ENCODE measurements around the gene PLEKHA7. TPM values are rescaled to one million over a fixed set of nuclear protein-coding genes. Genes with fewer than 3 reads are reported as not detected.

Gene PLEKHA7
- total and polyA plus RNA-seq, 2 of the 4 experiments (the other 2 are of a cell fraction), result 0.12 TPM; not detected in 1

DNA sequence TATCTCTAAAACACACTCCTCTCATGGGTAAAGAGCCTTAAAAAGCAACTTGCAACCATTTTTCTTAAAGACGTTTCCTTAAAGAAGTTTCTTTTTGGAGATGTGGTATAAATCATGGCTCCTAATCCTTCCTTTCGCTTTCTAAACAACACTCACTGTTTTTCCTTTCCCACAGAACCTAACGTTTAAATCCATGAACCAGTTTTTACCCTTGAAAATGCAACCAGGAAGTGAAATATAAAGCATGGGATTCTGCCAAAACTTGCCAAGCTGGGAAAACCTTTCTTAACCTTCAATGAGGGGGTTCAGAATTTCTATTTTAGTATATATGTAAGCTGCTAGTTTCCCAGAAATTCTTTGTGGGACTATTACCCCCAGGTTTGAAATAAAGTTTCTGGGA, 8.6 kb downstream of the PLEKHA7 start:
- H3K27ac ChIP-seq (ENCODE audit: insufficient read depth, low read length), result no peak overlapping the region
- no TSS peak for BruUV-seq (replicated peaks)
- no peaks in the 10 kb centered on the region for H4K20me1 ChIP-seq (ENCODE audit: insufficient read depth, low read length)
- no peak overlapping the region for H2BK20ac ChIP-seq (ENCODE audit: low read depth, low read length)
- peaks cover 5% of the 10 kb centered on the region for H3K27me3 ChIP-seq (ENCODE audit: control insufficient read depth, insufficient read depth, low read length)
- no CpG with 5 or more reads among the region's 3 CpGs for WGBS, 2 experiments (ENCODE audit: extremely low coverage in 2 of 2, insufficient read length in 1 of 2)
- ChIA-PET CTCF (no interaction called here), POLR2A (ENCODE audit: unreplicated experiment) (no interaction called here)
- H4K8ac ChIP-seq (ENCODE audit: low read depth in 2 of 2, low read length in 2 of 2), result no peak overlapping the region
- H2AK9ac ChIP-seq (replicated peaks; ENCODE audit: low read depth, low read length, poor library complexity), result no peak overlapping the region
- no peaks in the 10 kb centered on the region for H3K9me3 ChIP-seq (ENCODE audit: control insufficient read depth, insufficient read depth, low read length)
- no peak overlapping the region for H3K56ac ChIP-seq (ENCODE audit: extremely low read depth, insufficient read depth, low read length)
- H2BK15ac ChIP-seq (ENCODE audit: low read depth, low read length), result no peak overlapping the region
- TF ChIP-seq RAD21 (IDR thresholded peaks at IDR 0.05; ENCODE audit: low read length), result no peak
- TF ChIP-seq BHLHE40 (IDR thresholded peaks at IDR 0.05; ENCODE audit: low read depth, low read length), result no peak
- TF ChIP-seq POLR2A (IDR thresholded peaks at IDR 0.05; ENCODE audit: low read depth, low read length), result no peak
- TF ChIP-seq NFE2L2 (IDR thresholded peaks at IDR 0.05; ENCODE audit: low read depth, low read length), result no peak
- TF ChIP-seq, protein P1, sequence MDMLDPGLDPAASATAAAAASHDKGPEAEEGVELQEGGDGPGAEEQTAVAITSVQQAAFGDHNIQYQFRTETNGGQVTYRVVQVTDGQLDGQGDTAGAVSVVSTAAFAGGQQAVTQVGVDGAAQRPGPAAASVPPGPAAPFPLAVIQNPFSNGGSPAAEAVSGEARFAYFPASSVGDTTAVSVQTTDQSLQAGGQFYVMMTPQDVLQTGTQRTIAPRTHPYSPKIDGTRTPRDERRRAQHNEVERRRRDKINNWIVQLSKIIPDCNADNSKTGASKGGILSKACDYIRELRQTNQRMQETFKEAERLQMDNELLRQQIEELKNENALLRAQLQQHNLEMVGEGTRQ (IDR thresholded peaks at IDR 0.05; ENCODE audit: low read depth, low read length), result no peak
- TF ChIP-seq, protein P2, sequence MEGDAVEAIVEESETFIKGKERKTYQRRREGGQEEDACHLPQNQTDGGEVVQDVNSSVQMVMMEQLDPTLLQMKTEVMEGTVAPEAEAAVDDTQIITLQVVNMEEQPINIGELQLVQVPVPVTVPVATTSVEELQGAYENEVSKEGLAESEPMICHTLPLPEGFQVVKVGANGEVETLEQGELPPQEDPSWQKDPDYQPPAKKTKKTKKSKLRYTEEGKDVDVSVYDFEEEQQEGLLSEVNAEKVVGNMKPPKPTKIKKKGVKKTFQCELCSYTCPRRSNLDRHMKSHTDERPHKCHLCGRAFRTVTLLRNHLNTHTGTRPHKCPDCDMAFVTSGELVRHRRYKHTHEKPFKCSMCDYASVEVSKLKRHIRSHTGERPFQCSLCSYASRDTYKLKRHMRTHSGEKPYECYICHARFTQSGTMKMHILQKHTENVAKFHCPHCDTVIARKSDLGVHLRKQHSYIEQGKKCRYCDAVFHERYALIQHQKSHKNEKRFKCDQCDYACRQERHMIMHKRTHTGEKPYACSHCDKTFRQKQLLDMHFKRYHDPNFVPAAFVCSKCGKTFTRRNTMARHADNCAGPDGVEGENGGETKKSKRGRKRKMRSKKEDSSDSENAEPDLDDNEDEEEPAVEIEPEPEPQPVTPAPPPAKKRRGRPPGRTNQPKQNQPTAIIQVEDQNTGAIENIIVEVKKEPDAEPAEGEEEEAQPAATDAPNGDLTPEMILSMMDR (conservative IDR thresholded peaks at IDR 0.05; ENCODE audit: low read depth, low read length), result no peak
- TF ChIP-seq RCOR1 (IDR thresholded peaks at IDR 0.05; ENCODE audit: insufficient replicate concordance, low read length), result no peak
- no peak for TF ChIP-seq SMC3 (IDR thresholded peaks at IDR 0.05; ENCODE audit: low read depth, low read length)
- TF ChIP-seq, protein P3, sequence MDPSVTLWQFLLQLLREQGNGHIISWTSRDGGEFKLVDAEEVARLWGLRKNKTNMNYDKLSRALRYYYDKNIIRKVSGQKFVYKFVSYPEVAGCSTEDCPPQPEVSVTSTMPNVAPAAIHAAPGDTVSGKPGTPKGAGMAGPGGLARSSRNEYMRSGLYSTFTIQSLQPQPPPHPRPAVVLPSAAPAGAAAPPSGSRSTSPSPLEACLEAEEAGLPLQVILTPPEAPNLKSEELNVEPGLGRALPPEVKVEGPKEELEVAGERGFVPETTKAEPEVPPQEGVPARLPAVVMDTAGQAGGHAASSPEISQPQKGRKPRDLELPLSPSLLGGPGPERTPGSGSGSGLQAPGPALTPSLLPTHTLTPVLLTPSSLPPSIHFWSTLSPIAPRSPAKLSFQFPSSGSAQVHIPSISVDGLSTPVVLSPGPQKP (IDR thresholded peaks at IDR 0.05; ENCODE audit: borderline replicate concordance, low read depth, low read length), result no peak
- TF ChIP-seq RFX5 (IDR thresholded peaks at IDR 0.05; ENCODE audit: low read depth, low read length), result no peak
- no peak for TF ChIP-seq MXI1 (IDR thresholded peaks at IDR 0.05; ENCODE audit: borderline replicate concordance, low read depth, low read length)
- TF ChIP-seq CEBPB (IDR thresholded peaks at IDR 0.05; ENCODE audit: low read depth, low read length), result no peak
- TF ChIP-seq FOS (IDR thresholded peaks at IDR 0.05; ENCODE audit: low read depth, low read length), result no peak
- no peak for TF ChIP-seq CHD1 (IDR thresholded peaks at IDR 0.05; ENCODE audit: low read depth, low read length)
- TF ChIP-seq MAFK (IDR thresholded peaks at IDR 0.05; ENCODE audit: low read depth, low read length), result no peak
- no peak overlapping the region for H2BK5ac ChIP-seq (ENCODE audit: low read depth, low read length, poor library complexity, severe bottlenecking)
- ATAC-seq (ENCODE audit: low read depth), result no peak
- dilution Hi-C loops (cut with HindIII; ENCODE audit: low sequenced_read_pairs, unreplicated experiment) (no loop called here), in situ Hi-C loops (cut with MboI; ENCODE audit: low sequenced_read_pairs) (no loop called here), intact Hi-C loops (cut with micrococcal nuclease) (no loop called here)
- no peak overlapping the region for H2BK120ac ChIP-seq (ENCODE audit: low read depth, low read length)
- no peak for DNase-seq
- 0 out of 2 replicates have a peak, but pooled peaks cover 2% of the 10 kb centered on the region for H3K9me1 ChIP-seq (ENCODE audit: insufficient read depth, low read length)
- H4K5ac ChIP-seq (ENCODE audit: low read depth, low read length), result no peak overlapping the region
- no peaks in the 10 kb centered on the region for H3K4me1 ChIP-seq (ENCODE audit: control insufficient read depth, insufficient read depth, low read length)
- no peak overlapping the region for H3K18ac ChIP-seq (ENCODE audit: low read depth, low read length)
- H3K14ac ChIP-seq (replicated peaks; ENCODE audit: low read depth, low read length), result no peak overlapping the region
- H3K79me1 ChIP-seq (ENCODE audit: low read depth in 1 of 2, low read length in 2 of 2), result no peaks in the 10 kb centered on the region
- H3K4me3 ChIP-seq (ENCODE audit: insufficient read depth, low read depth, low read length), result no peak overlapping the region
- no peak overlapping the region for H4K91ac ChIP-seq (ENCODE audit: insufficient read depth, low read depth, low read length)
- no peak overlapping the region for H3K4me2 ChIP-seq (ENCODE audit: low read depth, low read length)
- no peak overlapping the region for H3K4ac ChIP-seq (ENCODE audit: low read depth, low read length)
- H3K36me3 ChIP-seq (ENCODE audit: control insufficient read depth, insufficient read depth, low read length), result no peaks in the 10 kb centered on the region
- H3K9ac ChIP-seq (ENCODE audit: low read depth, low read length), result no peak overlapping the region
- no peak overlapping the region for H2AFZ ChIP-seq (replicated peaks; ENCODE audit: low read length, poor library complexity)
- no peak overlapping the region for H3K23ac ChIP-seq (ENCODE audit: low read depth, low read length)
- no peak overlapping the region for H2AK5ac ChIP-seq (ENCODE audit: low read depth, low read length)
